ENCODE results near the gene ADAMTS2. TPM values are rescaled to one million over a fixed set of nuclear protein-coding genes. Genes with fewer than 3 reads are reported as not detected.

Gene ADAMTS2
- total RNA-seq, 1 donor from 2014 or later, result 93.2 TPM

GRCh38 chr5:179264783-179265513 is 80.3 kb downstream of the ADAMTS2 start:
- Mint-ChIP-seq H3K27ac (ENCODE audit: unreplicated experiment) (peak overlapping the region; percentile 100), H3K4me3 (ENCODE audit: unreplicated experiment) (no peak overlapping the region), H3K9me3 (ENCODE audit: low read depth) (no peaks in the 10 kb centered on the region), H3K4me1 (ENCODE audit: low read depth) (peaks cover 37% of the 10 kb centered on the region), H3K36me3 (ENCODE audit: low read depth) (no peaks in the 10 kb centered on the region), H3K27me3 (ENCODE audit: low read depth) (no peaks in the 10 kb centered on the region)
- peak; percentile 85 for DNase-seq (ENCODE audit: low spot score)
- TF ChIP-seq CTCF (IDR thresholded peaks at IDR 0.05), result no peak

- H3K36me3 Mint-ChIP-seq (ENCODE audit: low read depth), result no peaks in the 10 kb centered on the region
- no peak for TF ChIP-seq CTCF (IDR thresholded peaks at IDR 0.05)
- H3K4me3 Mint-ChIP-seq (ENCODE audit: unreplicated experiment), result no peak overlapping the region
- H3K4me1 Mint-ChIP-seq (ENCODE audit: low read depth), result peaks cover 43% of the 10 kb centered on the region
- no peaks in the 10 kb centered on the region for H3K27me3 Mint-ChIP-seq (ENCODE audit: low read depth)
- peak; percentile 50 for DNase-seq (ENCODE audit: low spot score)
- no peaks in the 10 kb centered on the region for H3K9me3 Mint-ChIP-seq (ENCODE audit: low read depth)
- no peak overlapping the region for H3K27ac Mint-ChIP-seq (ENCODE audit: unreplicated experiment)
Measured at GRCh38 chr5:179264053-179264782, 81.0 kb downstream of the ADAMTS2 start.

DNA sequence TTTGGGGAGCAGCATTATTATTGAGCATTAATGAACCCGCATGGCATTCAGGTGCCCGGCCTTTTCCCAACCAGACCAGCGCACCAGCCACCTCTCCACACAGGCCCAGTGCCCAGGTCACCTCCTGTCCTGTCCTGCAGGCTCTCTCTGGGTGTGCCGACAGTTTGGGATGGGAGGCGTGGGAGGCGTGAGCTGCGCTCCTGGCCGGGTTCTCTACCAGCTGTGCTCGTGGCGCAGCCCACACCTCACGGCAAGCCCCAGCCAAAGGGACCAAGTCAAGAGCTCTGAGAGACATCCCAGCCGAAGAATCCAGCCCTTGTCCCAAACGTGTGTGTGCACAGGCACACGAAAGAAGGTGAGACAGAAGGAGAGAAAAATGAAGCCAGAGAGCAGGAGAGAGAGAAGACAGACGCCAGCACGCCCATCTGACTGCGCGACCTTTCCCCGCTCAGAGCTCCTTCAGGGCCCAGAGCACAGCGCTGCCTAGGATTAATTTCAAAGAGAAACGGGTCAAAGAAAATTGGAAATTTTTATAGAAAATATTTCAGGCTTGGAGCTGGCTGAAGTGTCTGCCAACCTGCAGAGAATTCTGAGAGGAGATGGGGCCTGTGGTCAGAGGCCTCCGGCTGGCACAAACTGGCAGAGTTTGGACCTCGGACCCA is 81.7 kb downstream of the ADAMTS2 start:
- Mint-ChIP-seq H3K27ac (ENCODE audit: unreplicated experiment) (no peak overlapping the region), H3K4me3 (ENCODE audit: unreplicated experiment) (no peak overlapping the region), H3K4me1 (ENCODE audit: low read depth) (peaks cover 50% of the 10 kb centered on the region), H3K27me3 (ENCODE audit: low read depth) (no peaks in the 10 kb centered on the region), H3K9me3 (ENCODE audit: low read depth) (no peaks in the 10 kb centered on the region), H3K36me3 (ENCODE audit: low read depth) (no peaks in the 10 kb centered on the region)
- TF ChIP-seq CTCF (IDR thresholded peaks at IDR 0.05), result no peak
- no peak for DNase-seq (ENCODE audit: low spot score)

DNA sequence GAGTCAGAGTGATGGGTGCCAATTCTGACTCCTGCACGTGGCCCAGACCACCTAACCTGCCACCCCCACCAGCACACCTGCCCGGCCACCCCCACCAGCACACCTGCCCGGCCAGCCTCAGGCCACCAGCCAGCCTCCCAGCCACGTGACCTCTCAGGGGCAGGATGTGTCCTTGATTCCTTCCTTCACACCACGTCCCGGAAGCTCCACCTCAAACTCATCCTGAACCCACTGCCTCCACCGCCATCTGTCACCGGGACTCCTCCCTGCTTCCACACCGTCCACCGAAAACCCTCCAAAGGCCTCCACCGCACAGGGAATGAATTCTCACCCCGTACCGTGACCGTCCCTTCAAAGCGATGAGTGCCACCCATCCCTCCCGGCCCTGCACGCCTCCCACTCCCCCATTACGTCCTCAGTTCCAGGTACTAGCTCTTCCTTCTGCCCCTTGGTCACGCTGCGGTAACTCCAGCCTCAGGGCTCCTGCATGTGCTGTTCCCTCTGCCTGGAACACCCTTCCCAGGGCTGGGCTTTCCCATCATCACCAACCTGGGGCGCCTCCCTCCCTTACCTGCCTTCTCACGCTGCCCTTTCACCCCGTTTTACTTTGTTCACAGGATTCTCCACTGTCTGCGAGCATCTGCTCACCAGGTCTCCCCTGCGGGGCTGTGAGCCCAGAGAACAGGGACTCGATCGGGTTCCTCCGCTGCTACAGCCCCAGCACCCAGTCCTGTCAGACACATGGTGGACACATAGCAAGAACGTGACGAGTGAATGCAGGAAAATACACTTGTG is 82.9 kb downstream of the ADAMTS2 start:
- DNase-seq (ENCODE audit: low spot score), result peak; percentile 86
- Mint-ChIP-seq H3K36me3 (ENCODE audit: low read depth) (no peaks in the 10 kb centered on the region), H3K4me3 (ENCODE audit: unreplicated experiment) (no peak overlapping the region), H3K27me3 (ENCODE audit: low read depth) (no peaks in the 10 kb centered on the region), H3K4me1 (ENCODE audit: low read depth) (peaks cover 52% of the 10 kb centered on the region), H3K9me3 (ENCODE audit: low read depth) (no peaks in the 10 kb centered on the region), H3K27ac (ENCODE audit: unreplicated experiment) (no peak overlapping the region)
- TF ChIP-seq CTCF (IDR thresholded peaks at IDR 0.05), result no peak
